ENCODE data around the gene MINDY1.

DNA sequence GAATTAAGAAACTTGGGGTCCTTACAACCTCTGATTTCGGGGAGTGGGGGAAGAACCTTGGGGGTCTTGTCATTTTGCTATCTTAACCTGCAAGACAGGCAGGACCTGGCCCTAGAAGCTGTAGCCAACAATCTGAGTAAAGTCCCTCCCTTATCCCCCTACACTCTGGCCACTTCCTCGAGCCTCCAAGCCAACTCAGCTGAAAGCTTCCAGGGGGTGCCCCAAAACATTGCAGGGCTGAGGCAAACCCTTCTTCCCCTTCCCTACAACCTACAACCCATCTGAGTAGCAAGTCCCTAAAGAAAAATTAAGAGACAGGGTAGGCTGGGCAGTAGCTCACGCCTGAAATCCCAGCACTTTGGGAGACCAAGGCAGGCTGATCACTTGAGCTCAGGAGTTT, 37.1 kb downstream of the MINDY1 start:
- no peak for TF ChIP-seq EZH2 (IDR thresholded peaks at IDR 0.05; ENCODE audit: borderline replicate concordance, insufficient read depth, low read length, poor library complexity, severe bottlenecking)
- TF ChIP-seq, protein P1, sequence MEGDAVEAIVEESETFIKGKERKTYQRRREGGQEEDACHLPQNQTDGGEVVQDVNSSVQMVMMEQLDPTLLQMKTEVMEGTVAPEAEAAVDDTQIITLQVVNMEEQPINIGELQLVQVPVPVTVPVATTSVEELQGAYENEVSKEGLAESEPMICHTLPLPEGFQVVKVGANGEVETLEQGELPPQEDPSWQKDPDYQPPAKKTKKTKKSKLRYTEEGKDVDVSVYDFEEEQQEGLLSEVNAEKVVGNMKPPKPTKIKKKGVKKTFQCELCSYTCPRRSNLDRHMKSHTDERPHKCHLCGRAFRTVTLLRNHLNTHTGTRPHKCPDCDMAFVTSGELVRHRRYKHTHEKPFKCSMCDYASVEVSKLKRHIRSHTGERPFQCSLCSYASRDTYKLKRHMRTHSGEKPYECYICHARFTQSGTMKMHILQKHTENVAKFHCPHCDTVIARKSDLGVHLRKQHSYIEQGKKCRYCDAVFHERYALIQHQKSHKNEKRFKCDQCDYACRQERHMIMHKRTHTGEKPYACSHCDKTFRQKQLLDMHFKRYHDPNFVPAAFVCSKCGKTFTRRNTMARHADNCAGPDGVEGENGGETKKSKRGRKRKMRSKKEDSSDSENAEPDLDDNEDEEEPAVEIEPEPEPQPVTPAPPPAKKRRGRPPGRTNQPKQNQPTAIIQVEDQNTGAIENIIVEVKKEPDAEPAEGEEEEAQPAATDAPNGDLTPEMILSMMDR (IDR thresholded peaks at IDR 0.05; ENCODE audit: poor library complexity, severe bottlenecking): no peak
